Activated CD4-positive, alpha-beta T cell treated with anti-CD3 and anti-CD28 coated beads, Interleukin-2, Interleukin-6, amounts not matched to agents 100 ng/mL and 50 ng/mL, durations not matched to agents 16 hours and 8 hours (primary cell): ENCODE data around the gene RPS3.
"Not testable (repeated sequence)": the region's sequence is repeated elsewhere in the genome, so short reads cannot be mapped to it uniquely, and the experiment has no call there.

Source experiments
- DNase-seq: peaks from one replicate; pipeline ENCODE4 v3.0.0-alpha.2; 2020

The RPS3 gene

GRCh38 chr11:75380716-75381420, 18.4 kb upstream of the RPS3 start:
- no peak for DNase-seq

GRCh38 chr11:75383246-75383645, 16.1 kb upstream of the RPS3 start:
- DNase-seq = no peak

- DNase-seq = peak; percentile 84
These were observed 14.8 kb upstream of the RPS3 start for GRCh38 chr11:75384438-75385080.

GRCh38 chr11:75386942-75387630, 12.2 kb upstream of the RPS3 start:
- DNase-seq = no peak

- DNase-seq = no peak
These were observed 11.5 kb upstream of the RPS3 start for GRCh38 chr11:75387736-75388294.

GRCh38 chr11:75388386-75389275, 10.7 kb upstream of the RPS3 start:
- DNase-seq = peak; percentile 85

GRCh38 chr11:75389276-75389605, 10.1 kb upstream of the RPS3 start:
- no peak for DNase-seq

- no peak for DNase-seq
These were observed 9.4 kb upstream of the RPS3 start for GRCh38 chr11:75389925-75390324.

- DNase-seq = no peak
These were observed 5.1 kb upstream of the RPS3 start for GRCh38 chr11:75394085-75394840.

- DNase-seq = no peak
These were observed 412 bp upstream of the RPS3 start for GRCh38 chr11:75398906-75399305.

- DNase-seq = no peak
These were observed 988 bp downstream of the RPS3 start for GRCh38 chr11:75400146-75400865.

GRCh38 chr11:75402002-75402773, 2.9 kb downstream of the RPS3 start:
- DNase-seq = no peak

GRCh38 chr11:75403037-75403436, 3.7 kb downstream of the RPS3 start:
- DNase-seq = no peak

- DNase-seq = no peak
These were observed 4.8 kb downstream of the RPS3 start for GRCh38 chr11:75403983-75404658.

GRCh38 chr11:75406338-75406777, 7.0 kb downstream of the RPS3 start:
- no peak for DNase-seq

- DNase-seq = no peak
These were observed 9.6 kb downstream of the RPS3 start for GRCh38 chr11:75408957-75409219.

GRCh38 chr11:75409971-75410370, 10.7 kb downstream of the RPS3 start:
- DNase-seq = not testable (repeated sequence)

GRCh38 chr11:75413146-75413545, 13.8 kb downstream of the RPS3 start:
- DNase-seq = not testable (repeated sequence)

GRCh38 chr11:75413864-75414263, 14.5 kb downstream of the RPS3 start:
- DNase-seq = no peak
